ENCODE measurements around the gene LEMD1.
"Not testable (repeated sequence)": the region's sequence is repeated elsewhere in the genome, so short reads cannot be mapped to it uniquely, and the experiment has no call there.

LEMD1 gene

GRCh38 chr1:205430696-205431305, 8.9 kb upstream of the LEMD1 start:
- in situ Hi-C loops (cut with MboI; ENCODE audit: low sequenced_read_pairs) = no loop called here

GRCh38 chr1:205429762-205430695, 8.2 kb upstream of the LEMD1 start:
- in situ Hi-C loops (cut with MboI; ENCODE audit: low sequenced_read_pairs) = no loop called here

GRCh38 chr1:205424901-205425600, 3.2 kb upstream of the LEMD1 start:
- in situ Hi-C loops (cut with MboI; ENCODE audit: low sequenced_read_pairs) = no loop called here

- in situ Hi-C loops (cut with MboI; ENCODE audit: low sequenced_read_pairs) = no loop called here
These were observed 2.1 kb upstream of the LEMD1 start for GRCh38 chr1:205423814-205424399.

- in situ Hi-C loops (cut with MboI; ENCODE audit: low sequenced_read_pairs) = no loop called here
These were observed 1.3 kb upstream of the LEMD1 start for GRCh38 chr1:205422993-205423642.

- in situ Hi-C loops (cut with MboI; ENCODE audit: low sequenced_read_pairs) = no loop called here
These were observed 918 bp downstream of the LEMD1 start for GRCh38 chr1:205420938-205421337.

GRCh38 chr1:205417870-205418635, 3.8 kb downstream of the LEMD1 start:
- in situ Hi-C loops (cut with MboI; ENCODE audit: low sequenced_read_pairs) = no loop called here

- in situ Hi-C loops (cut with MboI; ENCODE audit: low sequenced_read_pairs) = no loop called here
These were observed 5.5 kb downstream of the LEMD1 start for GRCh38 chr1:205416322-205416721.

GRCh38 chr1:205410581-205411298, 11.1 kb downstream of the LEMD1 start:
- in situ Hi-C loops (cut with MboI; ENCODE audit: low sequenced_read_pairs) = no loop called here

GRCh38 chr1:205407970-205408369, 13.9 kb downstream of the LEMD1 start:
- in situ Hi-C loops (cut with MboI; ENCODE audit: low sequenced_read_pairs) = no loop called here

GRCh38 chr1:205406252-205406651, 15.6 kb downstream of the LEMD1 start:
- in situ Hi-C loops (cut with MboI; ENCODE audit: low sequenced_read_pairs) = not testable (repeated sequence)

GRCh38 chr1:205404484-205404883, 17.4 kb downstream of the LEMD1 start:
- in situ Hi-C loops (cut with MboI; ENCODE audit: low sequenced_read_pairs) = not testable (repeated sequence)

- in situ Hi-C loops (cut with MboI; ENCODE audit: low sequenced_read_pairs) = no loop called here
These were observed 23.3 kb downstream of the LEMD1 start for GRCh38 chr1:205398586-205398985.

- in situ Hi-C loops (cut with MboI; ENCODE audit: low sequenced_read_pairs) = no loop called here
These were observed 24.8 kb downstream of the LEMD1 start for GRCh38 chr1:205396967-205397616.

GRCh38 chr1:205395616-205396015, 26.2 kb downstream of the LEMD1 start:
- in situ Hi-C loops (cut with MboI; ENCODE audit: low sequenced_read_pairs) = no loop called here

- in situ Hi-C loops (cut with MboI; ENCODE audit: low sequenced_read_pairs) = no loop called here
These were observed 29.2 kb downstream of the LEMD1 start for GRCh38 chr1:205392650-205393049.

- in situ Hi-C loops (cut with MboI; ENCODE audit: low sequenced_read_pairs) = no loop called here
These were observed 30.5 kb downstream of the LEMD1 start for GRCh38 chr1:205391386-205391785.

- in situ Hi-C loops (cut with MboI; ENCODE audit: low sequenced_read_pairs) = no loop called here
These were observed 34.0 kb downstream of the LEMD1 start for GRCh38 chr1:205387845-205388244.

GRCh38 chr1:205382990-205383389, 38.9 kb downstream of the LEMD1 start:
- in situ Hi-C loops (cut with MboI; ENCODE audit: low sequenced_read_pairs) = not testable (repeated sequence)

All from hTERT RPE-1 (cell line).